ENCODE results near the gene ERVK3-1.

- TF ChIP-seq POLR2A (IDR thresholded peaks at IDR 0.05; ENCODE audit: low read length) (no peak), GATA1 (IDR thresholded peaks at IDR 0.05; ENCODE audit: low read depth, low read length) (no peak)
These were observed 2.6 kb downstream of the ERVK3-1 start for GRCh38 chr19:58307736-58308135.
